Right cardiac atrium (tissue), 5 donors: ENCODE results near the gene GADD45G. TPM values are rescaled to one million over a fixed set of nuclear protein-coding genes. Genes with fewer than 3 reads are reported as not detected.
A peak's percentile ranks its signal among the peaks of the same experiment; 100 is the strongest.

Experiments used
- ATAC-seq, 2 donors: fragments of 200-7000 bp; cut with Tn5 transposase; one replicate each; pipeline versions ENCODE4 v1.8.0 to v1.9.1; 2020; ENCODE audit warnings: moderate library complexity in 2 of 2, mild to moderate bottlenecking in 1 of 2
- DNase-seq, 3 donors: peaks; one replicate each; pipeline ENCODE4 v3.0.0-alpha.2; 2020
- H3K27ac ChIP-seq: one replicate; pipeline ENCODE4 v1.5.1; 2013; ENCODE audit warnings: mild to moderate bottlenecking, low read length, control low read depth, moderate library complexity
- H3K27me3 ChIP-seq: one replicate; pipeline ENCODE4 v1.6.1; 2013; ENCODE audit not compliant: control insufficient read depth, insufficient read depth
- H3K4me1 ChIP-seq: one replicate; pipeline ENCODE4 v1.6.1; 2013; ENCODE audit warnings: low read length; ENCODE audit not compliant: control insufficient read depth, insufficient read depth
- H3K4me3 ChIP-seq: one replicate; pipeline ENCODE4 v1.5.1; 2013; ENCODE audit warnings: low read length, control low read depth
- H3K9me3 ChIP-seq: one replicate; pipeline ENCODE4 v1.6.1; 2013; ENCODE audit warnings: low read length; ENCODE audit not compliant: control insufficient read depth
- WGBS: extraction: QIAGEN DNeasy Blood & Tissue Kit; methylation state at CpG from one replicate; pipeline ENCODE4 v1.1.7; 2013; 5-methylcytosine and 5-hydroxymethylcytosine counted together
- intact Hi-C, 4 donors: fragments of 100-400 bp; cut with DNase I; formaldehyde crosslinking; loops; one replicate each; pipeline versions ENCODE4 v1.11.0 to v1.14.0; 2022 to 2023
- polyA plus RNA-seq: library from polyadenylated mRNA; stranded (reverse); fragments of 200-250 nt; gene quantifications from one replicate; pipeline ENCODE4 v1.2.3, GENCODE V29; 2013
- total RNA-seq, 4 donors: library from RNA; stranded (reverse); fragmentation: NEBNext Ultra II Directional; extraction: Animal tissue kit (Norgen Biotek cat#: 25700); gene quantifications; one replicate each; pipeline ENCODE4 v1.2.1, GENCODE V29; 2021
- donor health status: healthy with polysubstance abuse.
- donor health status: DM: no; HTN: yes; CAD: no.
- donor health status: DM: no; HTN: no; CAD: no.
- donor health status: DM: no; HTN: yes; CAD: no; lungs with severe emphysema.
- donor health status: DM: yes; HTN: yes; CAD: no.

GADD45G gene
- total and polyA plus RNA-seq, 5 donors = 27.6 to 157 (median 102) TPM

GRCh38 chr9:89612566-89613278 is 7.9 kb downstream of the GADD45G start:
- H3K4me3 ChIP-seq = no peak overlapping the region
- 93% methylated on average over 17 of the region's 17 CpGs for WGBS
- no peaks in the 10 kb centered on the region for H3K27me3 ChIP-seq
- no peak for ATAC-seq
- H3K4me1 ChIP-seq = no peaks in the 10 kb centered on the region
- no peak for DNase-seq
- H3K27ac ChIP-seq = no peak overlapping the region
- no peaks in the 10 kb centered on the region for H3K9me3 ChIP-seq
- intact Hi-C loops = no loop called here

- Histone ChIP-seq H3K4me3 (no peak overlapping the region), H3K9me3 (no peaks in the 10 kb centered on the region), H3K27ac (no peak overlapping the region), H3K4me1 (no peaks in the 10 kb centered on the region), H3K27me3 (no peaks in the 10 kb centered on the region)
- 86% methylated on average over 10 of the region's 10 CpGs for WGBS
- DNase-seq = no peak
- ATAC-seq = no peak
- intact Hi-C loops = no loop called here
These were observed 9.4 kb downstream of the GADD45G start for GRCh38 chr9:89613912-89614892.

GRCh38 chr9:89615661-89616060 is 10.8 kb downstream of the GADD45G start:
- 94% methylated on average over 2 of the region's 2 CpGs for WGBS
- H3K9me3 ChIP-seq = no peaks in the 10 kb centered on the region
- intact Hi-C loops = no loop called here

GRCh38 chr9:89616411-89616810 is 11.6 kb downstream of the GADD45G start:
- intact Hi-C loops = no loop called here
- Histone ChIP-seq H3K27ac (no peak overlapping the region), H3K4me1 (no peaks in the 10 kb centered on the region), H3K27me3 (no peaks in the 10 kb centered on the region), H3K4me3 (no peak overlapping the region), H3K9me3 (no peaks in the 10 kb centered on the region)
- no peak for ATAC-seq
- WGBS = 86% methylated on average over 9 of the region's 9 CpGs
- DNase-seq = no peak

More at GRCh38 chr9:89615661-89616060, 10.8 kb downstream of the GADD45G start:
- H3K4me1 ChIP-seq = no peaks in the 10 kb centered on the region
- DNase-seq (no peak), ATAC-seq (no peak)
- no peak overlapping the region for H3K4me3 ChIP-seq
- H3K27ac ChIP-seq = no peak overlapping the region
- H3K27me3 ChIP-seq = no peaks in the 10 kb centered on the region

GRCh38 chr9:89617978-89618377 is 13.2 kb downstream of the GADD45G start:
- H3K27me3 ChIP-seq = no peaks in the 10 kb centered on the region
- 91% methylated on average over 2 of the region's 2 CpGs for WGBS
- no peak overlapping the region for H3K4me3 ChIP-seq
- H3K9me3 ChIP-seq = no peaks in the 10 kb centered on the region
- intact Hi-C loops = no loop called here
- no peak overlapping the region for H3K27ac ChIP-seq
- DNase-seq (no peak), ATAC-seq (no peak)
- peaks cover 7% of the 10 kb centered on the region for H3K4me1 ChIP-seq

GRCh38 chr9:89619019-89619418 is 14.2 kb downstream of the GADD45G start:
- Histone ChIP-seq H3K4me1 (peaks cover 7% of the 10 kb centered on the region), H3K27ac (no peak overlapping the region), H3K27me3 (no peaks in the 10 kb centered on the region), H3K9me3 (no peaks in the 10 kb centered on the region), H3K4me3 (no peak overlapping the region)
- DNase-seq (no peak), ATAC-seq (no peak)
- 100% methylated on average over 1 of the region's 1 CpG for WGBS
- intact Hi-C loops = no loop called here

GRCh38 chr9:89619424-89620138 is 14.8 kb downstream of the GADD45G start:
- peaks cover 7% of the 10 kb centered on the region for H3K4me1 ChIP-seq
- H3K9me3 ChIP-seq = no peaks in the 10 kb centered on the region
- H3K4me3 ChIP-seq = no peak overlapping the region
- DNase-seq = no peak
- H3K27ac ChIP-seq = no peak overlapping the region
- intact Hi-C loops = loop anchor here in 1 of 4 donors (10.0 kb wide), 1 partner anchor 65 kb away; no protein-coding TSS in a partner anchor
- ATAC-seq = no peak
- WGBS = 94% methylated on average over 3 of the region's 3 CpGs
- no peaks in the 10 kb centered on the region for H3K27me3 ChIP-seq

GRCh38 chr9:89621031-89621430 is 16.2 kb downstream of the GADD45G start:
- ATAC-seq (no peak), DNase-seq (no peak)
- H3K27me3 ChIP-seq = no peaks in the 10 kb centered on the region
- intact Hi-C loops = loop anchor here in 1 of 4 donors (10.0 kb wide), 1 partner anchor 64 kb away; no protein-coding TSS in a partner anchor
- no peak overlapping the region for H3K27ac ChIP-seq
- H3K4me1 ChIP-seq = peaks cover 7% of the 10 kb centered on the region
- no peak overlapping the region for H3K4me3 ChIP-seq
- 92% methylated on average over 6 of the region's 6 CpGs for WGBS
- no peaks in the 10 kb centered on the region for H3K9me3 ChIP-seq

- ATAC-seq (peak in 1 of 2 donors; percentile 50), DNase-seq (peak in 1 of 3 donors; percentile 75)
- Histone ChIP-seq H3K4me1 (peaks cover 11% of the 10 kb centered on the region), H3K4me3 (no peak overlapping the region), H3K27me3 (no peaks in the 10 kb centered on the region), H3K9me3 (no peaks in the 10 kb centered on the region), H3K27ac (peak overlapping the region; percentile 80)
- intact Hi-C loops = loop anchor here in 1 of 4 donors (10.0 kb wide), 1 partner anchor 63 kb away; no protein-coding TSS in a partner anchor
- 59% methylated on average over 4 of the region's 4 CpGs for WGBS
These were observed 16.9 kb downstream of the GADD45G start for GRCh38 chr9:89621676-89622075.

GRCh38 chr9:89622933-89623861 is 18.4 kb downstream of the GADD45G start:
- H3K9me3 ChIP-seq = no peaks in the 10 kb centered on the region
- peak overlapping the region; percentile 76 for H3K27ac ChIP-seq
- peaks cover 11% of the 10 kb centered on the region for H3K4me1 ChIP-seq
- no peak overlapping the region for H3K4me3 ChIP-seq
- 72% methylated on average over 20 of the region's 20 CpGs for WGBS
- DNase-seq (peak in 1 of 3 donors; percentile 81), ATAC-seq (peak; percentile 39 to 75)
- H3K27me3 ChIP-seq = no peaks in the 10 kb centered on the region
- intact Hi-C loops = loop anchor here in 1 of 4 donors (10.0 kb wide), 1 partner anchor 62 kb away; no protein-coding TSS in a partner anchor
